CMK (cell line): ENCODE data around the gene PCDHGB3.
"Not testable (repeated sequence)": the region's sequence is repeated elsewhere in the genome, so short reads cannot be mapped to it uniquely, and the experiment has no call there.

Source experiments
- DNase-seq: peaks from one replicate; pipeline ENCODE4 v3.0.0-alpha.2; 2010; ENCODE audit warnings: low read depth

The PCDHGB3 gene

DNA sequence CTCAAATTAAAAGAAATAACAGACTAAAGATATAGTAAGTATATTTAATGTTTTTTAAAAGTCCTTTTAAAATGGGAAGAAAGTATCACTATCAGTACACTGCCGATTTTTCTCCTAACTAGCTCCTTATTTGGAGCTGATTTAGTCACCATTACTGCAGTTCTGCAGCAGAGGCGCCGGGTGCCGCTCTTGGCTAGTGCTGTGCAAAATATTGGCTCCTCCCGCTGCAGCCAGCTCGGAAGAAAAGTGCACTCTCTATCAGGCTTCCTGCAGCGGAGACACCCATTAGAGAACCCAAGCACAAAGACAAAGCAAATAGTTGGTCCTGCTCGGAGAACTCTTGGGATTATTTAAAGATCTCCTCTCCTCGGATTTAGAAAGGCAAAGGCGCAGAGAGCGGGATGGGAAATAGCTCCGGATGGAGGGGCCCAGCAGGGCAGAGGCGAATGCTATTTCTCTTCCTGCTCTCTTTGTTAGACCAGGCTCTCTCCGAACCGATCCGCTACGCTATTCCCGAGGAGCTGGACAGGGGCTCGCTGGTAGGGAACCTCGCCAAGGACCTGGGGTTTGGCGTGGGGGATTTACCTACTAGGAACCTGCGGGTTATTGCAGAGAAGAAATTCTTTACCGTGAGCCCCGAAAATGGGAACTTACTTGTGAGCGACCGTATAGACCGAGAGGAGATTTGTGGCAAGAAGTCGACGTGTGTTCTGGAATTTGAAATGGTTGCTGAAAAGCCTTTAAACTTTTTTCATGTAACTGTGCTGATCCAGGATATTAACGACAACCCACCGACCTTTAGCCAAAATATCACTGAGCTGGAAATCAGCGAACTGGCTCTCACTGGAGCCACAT, at the start of gene PCDHGB3:
PCDHGB3 (plus strand) TSS at position 249 of the 855 bp plus-strand sequence; CDS start at position 402, 153 bp downstream.
- DNase-seq = no peak

DNA sequence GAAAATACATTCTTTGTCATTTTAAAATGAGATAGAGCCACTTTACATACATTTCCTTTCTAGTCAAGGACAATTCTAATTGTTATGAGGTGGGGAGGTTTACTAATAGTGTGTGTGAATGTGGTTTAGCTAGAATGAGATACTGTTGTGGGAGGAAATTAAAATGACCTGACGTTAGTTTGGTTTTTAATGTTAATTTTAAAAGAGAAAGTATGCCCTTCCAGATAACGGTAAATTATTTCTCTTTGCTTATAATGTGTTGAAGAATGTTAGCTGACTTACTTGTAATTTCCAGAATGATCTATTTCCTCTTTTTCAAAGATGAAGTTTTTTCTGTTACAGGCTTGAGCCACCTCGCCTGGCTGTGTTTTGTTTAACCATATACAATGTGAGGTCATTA, 47.8 kb upstream of the PCDHGB3 start:
- DNase-seq = no peak

DNA sequence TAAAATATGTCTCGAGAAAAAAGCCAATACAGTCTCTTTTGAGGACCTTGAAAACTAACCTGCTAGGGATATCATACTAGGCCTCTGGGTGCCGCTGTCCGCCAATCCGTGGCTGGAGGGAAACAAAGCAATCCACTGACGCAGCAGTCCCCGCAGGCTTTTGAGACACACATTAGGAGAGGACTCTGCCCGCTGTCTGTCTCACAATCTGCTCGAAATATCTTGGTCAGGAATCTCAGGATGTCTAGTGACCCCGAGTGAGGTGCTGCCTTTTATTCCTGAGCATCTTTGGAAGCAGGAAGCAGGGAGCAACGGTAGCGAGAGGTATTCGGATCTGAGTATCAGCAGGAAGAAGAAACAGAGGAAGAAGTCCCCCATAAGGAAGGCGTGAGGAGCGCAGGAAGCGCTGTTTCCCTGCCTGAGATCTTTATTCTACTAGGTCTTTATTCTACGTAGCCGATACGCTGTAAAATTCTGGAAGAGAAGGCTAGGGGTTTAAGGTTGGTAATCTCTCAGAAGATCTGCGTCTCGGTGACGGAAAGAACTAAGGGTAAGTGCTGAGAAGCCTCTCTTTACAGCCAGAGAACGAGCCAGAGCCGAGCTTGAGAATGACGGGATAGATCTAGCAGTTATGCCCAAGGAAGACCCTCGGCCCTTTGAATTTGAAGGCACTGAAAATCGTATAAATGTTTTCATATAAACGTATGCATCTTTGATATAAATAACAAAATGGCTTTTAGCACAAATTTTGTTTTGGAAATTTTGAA, 43.8 kb upstream of the PCDHGB3 start:
- no peak for DNase-seq

DNA sequence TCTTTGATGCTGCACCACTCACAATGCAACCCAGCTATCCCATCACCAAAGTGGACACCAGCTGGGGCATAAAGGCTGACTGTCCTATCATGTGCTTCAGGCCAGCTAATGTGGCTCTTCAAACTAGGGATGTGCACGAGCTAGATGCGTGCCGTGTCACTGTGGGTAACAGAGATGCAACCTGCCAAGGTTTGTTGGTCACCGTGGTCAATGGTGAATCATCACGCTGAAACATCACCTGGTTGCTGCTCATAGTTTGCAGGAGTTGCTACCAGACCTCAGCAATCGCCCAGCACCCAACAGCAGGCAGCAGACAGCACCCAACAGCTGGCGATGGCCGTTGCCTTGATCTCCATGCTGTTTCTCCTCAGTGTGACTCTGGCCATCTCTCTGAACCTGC, 41.8 kb upstream of the PCDHGB3 start:
- no peak for DNase-seq

DNA sequence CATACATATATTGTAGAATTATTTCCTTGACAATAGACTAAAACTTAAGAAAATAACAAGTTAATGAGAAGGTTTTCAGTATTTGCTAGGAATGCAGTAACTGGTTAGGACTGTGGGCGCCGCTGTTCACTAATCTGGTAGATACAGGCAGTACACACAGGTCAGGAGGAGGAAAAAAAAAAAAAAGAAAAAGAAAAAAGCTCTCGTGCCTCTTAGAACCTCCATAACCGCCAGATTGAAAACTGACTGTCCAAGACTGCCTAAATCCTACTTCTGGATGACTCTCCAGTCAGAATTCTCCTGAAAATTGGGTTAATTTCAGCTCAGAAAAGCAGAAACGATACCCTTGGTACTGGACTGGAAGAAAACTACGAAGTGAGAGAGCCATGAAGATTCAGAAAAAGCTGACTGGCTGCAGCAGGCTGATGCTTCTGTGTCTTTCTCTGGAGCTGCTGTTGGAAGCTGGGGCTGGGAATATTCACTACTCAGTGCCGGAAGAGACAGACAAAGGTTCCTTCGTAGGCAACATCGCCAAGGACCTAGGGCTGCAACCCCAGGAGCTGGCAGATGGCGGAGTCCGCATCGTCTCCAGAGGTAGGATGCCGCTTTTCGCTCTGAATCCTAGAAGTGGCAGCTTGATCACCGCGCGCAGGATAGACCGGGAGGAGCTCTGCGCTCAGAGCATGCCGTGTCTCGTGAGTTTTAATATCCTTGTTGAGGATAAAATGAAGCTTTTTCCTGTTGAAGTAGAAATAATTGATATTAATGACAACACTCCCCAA, 39.6 kb upstream of the PCDHGB3 start, which contains the start of gene PCDHGA1:
PCDHGA1 (plus strand) TSS at position 216 of the 782 bp plus-strand sequence.
- DNase-seq = no peak

DNA sequence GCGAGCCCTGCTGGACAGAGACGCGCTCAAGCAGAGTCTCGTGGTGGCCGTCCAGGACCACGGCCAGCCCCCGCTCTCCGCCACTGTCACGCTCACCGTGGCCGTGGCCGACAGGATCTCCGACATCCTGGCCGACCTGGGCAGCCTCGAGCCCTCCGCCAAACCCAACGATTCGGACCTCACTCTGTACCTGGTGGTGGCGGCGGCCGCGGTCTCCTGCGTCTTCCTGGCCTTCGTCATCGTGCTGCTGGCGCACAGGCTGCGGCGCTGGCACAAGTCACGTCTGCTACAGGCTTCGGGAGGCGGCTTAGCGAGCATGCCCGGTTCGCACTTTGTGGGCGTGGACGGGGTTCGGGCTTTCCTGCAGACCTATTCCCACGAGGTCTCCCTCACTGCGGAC, 37.5 kb upstream of the PCDHGB3 start:
- DNase-seq = not testable (repeated sequence)

DNA sequence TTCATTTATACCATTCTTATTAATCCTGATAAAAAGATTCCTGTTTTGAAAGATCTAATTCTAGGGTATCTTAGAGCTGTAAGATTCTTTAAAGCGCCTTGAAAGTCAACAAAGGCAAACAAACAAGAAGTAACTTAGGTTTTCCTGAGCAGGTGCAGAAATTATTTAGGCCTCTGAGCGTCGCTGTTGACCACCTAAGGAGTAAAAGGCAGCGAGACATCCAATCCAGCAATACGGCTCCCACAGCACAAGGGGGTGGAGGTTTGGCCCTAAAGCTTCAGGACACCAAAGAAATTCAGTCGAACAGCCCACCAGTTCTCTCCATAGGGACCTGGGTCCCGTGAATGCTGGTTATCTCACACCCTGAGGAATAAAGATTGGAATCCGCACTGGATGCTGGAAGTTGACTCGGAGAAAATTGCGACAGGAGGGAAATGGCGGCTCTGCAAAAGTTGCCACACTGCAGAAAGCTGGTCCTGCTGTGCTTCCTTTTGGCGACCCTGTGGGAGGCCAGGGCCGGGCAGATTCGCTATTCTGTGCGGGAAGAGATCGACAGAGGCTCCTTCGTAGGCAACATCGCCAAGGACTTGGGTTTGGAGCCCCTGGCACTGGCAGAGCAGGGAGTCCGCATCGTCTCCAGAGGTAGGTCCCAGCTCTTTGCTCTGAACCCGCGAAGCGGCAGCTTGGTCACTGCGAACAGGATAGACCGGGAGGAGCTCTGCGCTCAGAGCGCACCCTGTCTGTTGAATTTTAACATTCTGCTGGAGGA, 31.3 kb upstream of the PCDHGB3 start, which contains the start of gene PCDHGA2:
PCDHGA2 (plus strand) TSS at position 223 of the 769 bp plus-strand sequence.
- DNase-seq = no peak

DNA sequence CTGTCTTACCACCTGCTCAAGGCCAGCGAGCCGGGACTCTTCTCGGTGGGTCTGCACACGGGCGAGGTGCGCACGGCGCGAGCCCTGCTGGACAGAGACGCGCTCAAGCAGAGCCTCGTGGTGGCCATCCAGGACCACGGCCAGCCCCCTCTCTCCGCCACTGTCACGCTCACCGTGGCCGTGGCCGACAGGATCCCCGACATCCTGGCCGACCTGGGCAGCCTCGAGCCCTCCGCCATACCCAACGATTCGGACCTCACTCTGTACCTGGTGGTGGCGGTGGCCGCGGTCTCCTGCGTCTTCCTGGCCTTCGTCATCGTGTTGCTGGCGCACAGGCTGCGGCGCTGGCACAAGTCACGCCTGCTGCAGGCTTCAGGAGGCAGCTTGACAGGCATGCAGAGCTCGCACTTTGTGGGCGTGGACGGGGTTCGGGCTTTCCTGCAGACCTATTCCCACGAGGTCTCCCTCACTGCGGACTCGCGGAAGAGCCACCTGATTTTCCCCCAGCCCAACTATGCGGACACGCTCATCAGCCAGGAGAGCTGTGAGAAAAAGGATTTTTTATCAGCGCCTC, 29.2 kb upstream of the PCDHGB3 start:
- DNase-seq = not testable (repeated sequence)

DNA sequence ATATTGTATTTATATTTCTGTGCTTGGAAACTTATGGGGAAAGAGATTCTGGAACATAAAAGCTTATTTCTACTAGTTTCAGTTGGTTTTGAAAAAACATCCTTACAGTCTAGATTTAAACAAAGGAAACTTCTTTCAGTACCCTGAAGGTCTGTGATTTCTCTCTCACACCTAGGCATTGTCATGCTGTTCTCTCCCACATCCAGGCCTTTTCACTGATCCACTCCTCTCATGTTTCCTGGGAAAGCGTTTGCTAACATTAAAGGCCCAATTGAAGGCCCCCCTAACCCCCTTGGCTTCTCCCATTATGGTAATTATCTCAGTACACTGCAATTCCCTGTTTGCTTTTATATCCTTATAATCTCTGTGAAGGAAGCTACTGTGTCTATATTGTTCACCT, 27.3 kb upstream of the PCDHGB3 start:
- DNase-seq = no peak

DNA sequence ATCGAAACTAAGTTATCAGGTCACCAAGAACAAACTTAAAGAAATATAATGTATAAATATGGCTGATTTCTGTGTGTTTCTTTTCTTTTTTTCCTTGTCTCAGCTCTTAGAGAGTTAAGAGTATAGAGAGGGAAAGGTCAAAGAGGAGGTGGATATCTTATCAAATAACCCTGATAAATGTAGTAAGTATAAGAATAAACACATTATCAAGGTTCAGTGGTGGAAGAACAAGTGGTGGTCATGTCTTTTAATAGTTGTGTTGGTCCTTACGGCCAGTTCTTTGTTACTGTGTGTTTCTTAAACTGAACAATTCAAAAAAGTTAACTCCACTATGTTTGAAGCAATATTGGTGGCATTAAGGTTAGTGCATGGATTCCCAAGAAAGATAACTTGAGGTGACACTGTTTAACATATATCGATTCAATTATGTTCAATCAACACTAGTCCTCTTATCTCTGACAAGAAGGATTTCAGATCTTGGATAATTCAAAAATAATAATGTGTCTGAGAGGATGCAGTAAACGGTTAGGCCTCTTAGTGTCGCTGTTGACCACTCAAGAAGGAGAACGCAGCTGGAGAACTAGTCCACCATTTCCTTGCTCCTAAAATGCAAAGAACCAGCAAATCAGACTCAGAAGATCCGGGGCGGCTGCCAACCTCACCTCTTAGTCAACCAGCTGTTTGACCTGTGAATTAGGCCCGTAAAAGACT, 26.6 kb upstream of the PCDHGB3 start, which contains the start of gene PCDHGA3:
PCDHGA3 (plus strand) TSS at position 588 of the 711 bp plus-strand sequence. CDS start 205 bp downstream, outside the sequence.
- no peak for DNase-seq

DNA sequence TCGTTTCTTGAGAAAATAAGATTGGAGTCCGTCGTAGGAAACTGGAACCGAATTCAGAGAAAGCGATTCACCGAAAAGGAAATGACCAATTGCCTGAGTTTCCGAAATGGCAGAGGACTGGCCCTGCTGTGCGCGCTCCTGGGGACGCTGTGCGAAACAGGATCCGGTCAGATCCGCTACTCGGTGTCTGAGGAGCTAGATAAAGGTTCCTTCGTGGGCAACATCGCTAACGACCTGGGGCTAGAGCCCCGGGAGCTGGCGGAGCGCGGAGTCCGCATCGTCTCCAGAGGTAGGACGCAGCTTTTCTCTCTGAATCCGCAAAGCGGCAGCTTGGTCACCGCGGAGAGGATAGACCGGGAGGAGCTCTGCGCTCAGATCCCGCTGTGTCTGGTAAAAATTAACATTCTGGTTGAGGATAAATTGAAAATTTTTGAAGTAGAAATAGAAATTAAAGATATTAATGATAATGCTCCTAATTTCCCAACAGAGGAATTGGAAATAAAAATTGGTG, 26.0 kb upstream of the PCDHGB3 start:
- no peak for DNase-seq

DNA sequence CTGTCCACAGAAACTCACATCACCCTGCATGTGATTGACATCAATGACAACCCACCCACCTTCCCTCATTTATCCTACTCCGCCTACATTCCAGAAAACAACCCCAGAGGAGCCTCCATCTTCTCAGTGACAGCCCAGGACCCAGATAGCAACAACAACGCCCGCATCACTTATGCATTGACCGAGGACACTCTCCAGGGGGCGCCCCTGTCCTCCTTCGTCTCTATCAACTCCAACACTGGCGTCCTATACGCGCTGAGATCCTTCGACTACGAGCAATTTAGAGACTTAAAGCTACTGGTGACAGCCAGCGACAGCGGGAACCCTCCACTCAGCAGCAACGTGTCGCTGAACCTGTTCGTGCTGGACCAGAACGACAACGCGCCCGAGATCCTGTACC, 24.7 kb upstream of the PCDHGB3 start:
- no peak for DNase-seq

DNA sequence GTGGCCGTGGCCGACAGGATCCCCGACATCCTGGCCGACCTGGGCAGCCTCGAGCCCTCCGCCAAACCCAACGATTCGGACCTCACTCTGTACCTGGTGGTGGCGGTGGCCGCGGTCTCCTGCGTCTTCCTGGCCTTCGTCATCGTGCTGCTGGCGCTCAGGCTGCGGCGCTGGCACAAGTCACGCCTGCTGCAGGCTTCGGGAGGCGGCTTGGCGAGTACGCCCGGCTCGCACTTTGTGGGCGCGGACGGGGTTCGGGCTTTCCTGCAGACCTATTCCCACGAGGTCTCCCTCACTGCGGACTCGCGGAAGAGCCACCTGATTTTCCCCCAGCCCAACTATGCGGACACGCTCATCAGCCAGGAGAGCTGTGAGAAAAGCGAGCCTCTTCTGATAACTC, 24.0 kb upstream of the PCDHGB3 start:
- not testable (repeated sequence) for DNase-seq

DNA sequence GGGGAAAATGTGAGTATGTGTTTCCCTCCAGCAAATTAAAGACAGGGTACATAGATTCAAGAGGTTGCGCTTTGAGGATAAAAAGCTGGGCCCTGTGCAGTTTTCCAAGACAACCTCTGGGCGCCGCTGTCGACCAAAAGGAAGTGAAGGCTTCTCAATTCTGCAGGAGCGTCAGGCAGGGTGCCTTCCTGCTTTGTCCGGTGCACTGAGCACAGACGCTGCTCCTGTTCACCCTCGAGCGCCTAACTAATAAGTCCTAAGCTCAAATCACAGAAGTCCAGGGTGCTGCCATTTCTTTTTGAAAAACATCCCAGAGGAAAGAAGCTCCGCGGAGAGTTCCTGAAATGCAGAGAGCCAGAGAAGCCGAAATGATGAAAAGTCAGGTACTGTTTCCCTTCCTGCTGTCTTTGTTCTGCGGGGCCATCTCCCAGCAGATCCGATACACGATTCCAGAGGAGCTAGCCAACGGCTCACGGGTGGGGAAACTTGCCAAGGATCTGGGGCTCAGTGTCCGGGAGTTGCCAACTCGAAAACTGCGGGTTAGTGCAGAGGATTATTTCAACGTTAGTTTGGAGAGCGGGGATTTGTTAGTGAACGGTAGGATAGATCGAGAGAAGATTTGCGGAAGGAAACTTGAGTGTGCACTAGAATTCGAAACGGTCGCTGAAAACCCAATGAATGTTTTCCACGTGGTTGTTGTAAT, 20.0 kb upstream of the PCDHGB3 start, which contains the start of gene PCDHGB1:
PCDHGB1 (plus strand) TSS at position 183 of the 703 bp plus-strand sequence; CDS start at position 345, 162 bp downstream.
- DNase-seq = no peak

DNA sequence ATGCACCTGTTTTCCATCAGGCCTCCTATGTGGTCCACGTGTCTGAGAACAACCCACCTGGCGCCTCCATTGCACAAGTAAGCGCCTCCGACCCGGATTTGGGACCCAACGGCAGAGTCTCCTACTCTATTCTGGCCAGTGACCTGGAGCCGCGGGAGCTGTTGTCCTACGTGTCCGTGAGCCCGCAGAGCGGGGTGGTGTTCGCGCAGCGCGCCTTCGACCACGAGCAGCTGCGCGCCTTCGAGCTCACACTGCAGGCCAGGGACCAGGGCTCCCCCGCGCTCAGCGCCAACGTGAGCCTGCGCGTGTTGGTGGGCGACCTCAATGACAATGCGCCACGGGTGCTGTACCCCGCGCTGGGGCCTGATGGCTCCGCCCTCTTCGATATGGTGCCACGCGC, 18.5 kb upstream of the PCDHGB3 start:
- no peak for DNase-seq

DNA sequence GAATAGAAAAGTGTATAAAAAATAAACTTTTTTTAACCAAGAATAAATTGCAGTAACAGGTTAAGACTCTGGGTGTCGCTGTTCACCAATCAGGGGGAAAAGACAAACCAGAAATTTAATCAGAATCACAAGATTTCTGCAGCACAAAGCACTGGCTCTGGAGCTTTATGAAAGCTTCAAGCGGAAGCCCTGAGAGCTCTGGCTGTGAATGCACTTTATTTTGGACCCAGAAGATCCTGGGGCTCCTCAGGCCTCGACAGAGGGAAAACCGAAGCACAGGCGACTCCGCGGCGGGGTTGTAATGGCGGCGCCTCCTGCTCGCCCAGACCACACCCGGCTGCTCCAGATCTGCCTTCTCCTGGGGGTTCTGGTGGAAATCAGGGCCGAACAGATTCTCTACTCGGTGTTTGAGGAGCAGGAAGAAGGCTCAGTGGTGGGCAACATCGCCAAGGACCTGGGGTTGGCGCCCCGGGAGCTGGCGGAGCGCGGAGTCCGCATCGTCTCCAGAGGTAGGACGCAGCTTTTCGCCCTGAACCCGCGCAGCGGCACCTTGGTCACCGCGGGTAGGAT, 15.1 kb upstream of the PCDHGB3 start, which contains the start of gene PCDHGA4:
PCDHGA4 (plus strand) TSS at position 122 of the 570 bp plus-strand sequence; CDS start at position 209, 87 bp downstream.
- no peak for DNase-seq

DNA sequence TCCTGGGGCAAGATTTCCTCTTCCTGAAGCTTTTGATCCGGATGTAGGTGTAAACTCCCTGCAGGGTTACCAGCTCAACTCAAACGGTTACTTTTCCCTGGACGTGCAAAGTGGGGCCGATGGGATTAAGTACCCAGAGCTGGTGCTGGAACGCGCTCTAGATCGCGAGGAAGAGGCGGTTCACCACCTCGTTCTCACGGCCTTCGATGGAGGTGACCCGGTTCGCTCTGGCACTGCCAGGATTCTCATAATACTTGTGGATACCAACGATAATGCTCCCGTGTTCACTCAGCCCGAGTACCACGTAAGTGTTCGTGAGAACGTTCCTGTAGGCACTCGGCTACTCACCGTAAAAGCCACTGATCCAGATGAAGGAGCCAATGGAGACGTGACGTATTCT, 14.4 kb upstream of the PCDHGB3 start:
- no peak for DNase-seq

DNA sequence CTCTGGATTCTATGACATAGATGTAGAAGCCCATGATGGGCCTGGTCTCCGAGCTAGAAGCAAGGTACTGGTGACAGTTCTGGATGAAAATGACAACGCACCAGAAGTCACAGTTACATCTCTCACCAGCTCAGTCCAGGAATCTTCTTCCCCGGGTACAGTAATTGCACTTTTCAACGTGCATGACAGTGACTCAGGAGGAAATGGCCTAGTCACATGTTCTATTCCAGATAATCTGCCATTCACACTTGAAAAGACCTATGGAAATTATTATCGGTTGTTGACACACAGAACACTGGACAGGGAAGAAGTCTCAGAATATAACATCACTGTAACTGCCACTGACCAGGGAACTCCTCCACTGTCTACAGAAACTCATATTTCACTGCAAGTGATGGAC, 13.9 kb upstream of the PCDHGB3 start:
- no peak for DNase-seq

DNA sequence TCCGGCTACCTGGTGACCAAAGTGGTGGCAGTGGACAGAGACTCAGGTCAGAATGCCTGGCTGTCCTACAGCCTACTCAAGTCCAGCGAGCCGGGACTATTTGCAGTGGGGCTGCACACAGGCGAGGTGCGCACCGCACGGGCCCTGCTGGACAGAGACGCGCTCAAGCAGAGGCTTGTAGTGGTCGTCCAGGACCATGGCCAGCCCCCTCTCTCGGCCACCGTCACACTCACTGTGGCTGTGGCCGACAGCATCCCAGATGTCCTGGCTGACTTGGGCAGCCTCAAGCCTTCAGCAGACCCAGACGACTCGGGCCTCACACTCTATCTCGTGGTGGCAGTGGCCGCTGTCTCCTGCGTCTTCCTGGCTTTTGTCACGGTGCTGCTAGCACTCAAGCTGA, 13.1 kb upstream of the PCDHGB3 start:
- DNase-seq = no peak
